Ishikawa (cell line): ENCODE results near the gene RXRB.

Experiments
- CEBPB ChIP-seq: IDR thresholded peaks from 2 replicates; pipeline ENCODE4 v1.6.1; 2012
- CREB1 ChIP-seq: IDR thresholded peaks from 2 replicates; pipeline ENCODE4 v1.6.1; 2012; ENCODE audit warnings: low read depth
- EGR1 ChIP-seq: IDR thresholded peaks from 2 replicates; pipeline ENCODE4 v1.6.1; 2012
- EP300 ChIP-seq: IDR thresholded peaks from 2 replicates; pipeline ENCODE4 v1.6.1; 2012; ENCODE audit warnings: borderline replicate concordance
- FOXM1 ChIP-seq: IDR thresholded peaks from 2 replicates; pipeline ENCODE4 v1.6.1; 2012; ENCODE audit warnings: low read depth, borderline replicate concordance
- NFIC ChIP-seq: IDR thresholded peaks from 2 replicates; pipeline ENCODE4 v1.6.1; 2012
- RAD21 ChIP-seq: IDR thresholded peaks from 2 replicates; pipeline ENCODE4 v1.6.1; 2012; ENCODE audit warnings: low read depth
- TAF1 ChIP-seq: IDR thresholded peaks from 2 replicates; pipeline ENCODE4 v1.6.1; 2012; ENCODE audit warnings: low read depth, mild to moderate bottlenecking
- TCF12 ChIP-seq: IDR thresholded peaks from 2 replicates; pipeline ENCODE4 v1.6.1; 2012; ENCODE audit warnings: low read depth
- TEAD4 ChIP-seq: IDR thresholded peaks from 2 replicates; pipeline ENCODE4 v1.6.1; 2012
- YY1 ChIP-seq: IDR thresholded peaks from 2 replicates; pipeline ENCODE4 v1.6.1; 2012; ENCODE audit warnings: low read depth
- ZBTB7A ChIP-seq: IDR thresholded peaks from 2 replicates; pipeline ENCODE4 v1.6.1; 2012; ENCODE audit warnings: low read depth
- TF ChIP-seq, protein P1 (sequence below): IDR thresholded peaks from 2 replicates; pipeline ENCODE4 v1.6.1; 2012
- TF ChIP-seq, protein P2 (sequence below): IDR thresholded peaks from 2 replicates; pipeline ENCODE4 v1.6.1; 2012; ENCODE audit warnings: low read depth, mild to moderate bottlenecking
- TF ChIP-seq, protein P3 (sequence below): IDR thresholded peaks from 2 replicates; pipeline ENCODE4 v1.6.1; 2012

Gene RXRB

GRCh38 chr6:33236328-33236727 is 35.9 kb upstream of the RXRB start:
- TF ChIP-seq FOXM1 (no peak), TAF1 (no peak)

- TF ChIP-seq CREB1 (no peak), NFIC (no peak), TCF12 (no peak), RAD21 (no peak), TAF1 (no peak), TEAD4 (no peak), ZBTB7A (no peak), EP300 (no peak), CEBPB (no peak), EGR1 (no peak), FOXM1 (no peak), YY1 (no peak)
- TF ChIP-seq, protein P1, sequence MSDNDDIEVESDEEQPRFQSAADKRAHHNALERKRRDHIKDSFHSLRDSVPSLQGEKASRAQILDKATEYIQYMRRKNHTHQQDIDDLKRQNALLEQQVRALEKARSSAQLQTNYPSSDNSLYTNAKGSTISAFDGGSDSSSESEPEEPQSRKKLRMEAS = no peak
- TF ChIP-seq, protein P2, sequence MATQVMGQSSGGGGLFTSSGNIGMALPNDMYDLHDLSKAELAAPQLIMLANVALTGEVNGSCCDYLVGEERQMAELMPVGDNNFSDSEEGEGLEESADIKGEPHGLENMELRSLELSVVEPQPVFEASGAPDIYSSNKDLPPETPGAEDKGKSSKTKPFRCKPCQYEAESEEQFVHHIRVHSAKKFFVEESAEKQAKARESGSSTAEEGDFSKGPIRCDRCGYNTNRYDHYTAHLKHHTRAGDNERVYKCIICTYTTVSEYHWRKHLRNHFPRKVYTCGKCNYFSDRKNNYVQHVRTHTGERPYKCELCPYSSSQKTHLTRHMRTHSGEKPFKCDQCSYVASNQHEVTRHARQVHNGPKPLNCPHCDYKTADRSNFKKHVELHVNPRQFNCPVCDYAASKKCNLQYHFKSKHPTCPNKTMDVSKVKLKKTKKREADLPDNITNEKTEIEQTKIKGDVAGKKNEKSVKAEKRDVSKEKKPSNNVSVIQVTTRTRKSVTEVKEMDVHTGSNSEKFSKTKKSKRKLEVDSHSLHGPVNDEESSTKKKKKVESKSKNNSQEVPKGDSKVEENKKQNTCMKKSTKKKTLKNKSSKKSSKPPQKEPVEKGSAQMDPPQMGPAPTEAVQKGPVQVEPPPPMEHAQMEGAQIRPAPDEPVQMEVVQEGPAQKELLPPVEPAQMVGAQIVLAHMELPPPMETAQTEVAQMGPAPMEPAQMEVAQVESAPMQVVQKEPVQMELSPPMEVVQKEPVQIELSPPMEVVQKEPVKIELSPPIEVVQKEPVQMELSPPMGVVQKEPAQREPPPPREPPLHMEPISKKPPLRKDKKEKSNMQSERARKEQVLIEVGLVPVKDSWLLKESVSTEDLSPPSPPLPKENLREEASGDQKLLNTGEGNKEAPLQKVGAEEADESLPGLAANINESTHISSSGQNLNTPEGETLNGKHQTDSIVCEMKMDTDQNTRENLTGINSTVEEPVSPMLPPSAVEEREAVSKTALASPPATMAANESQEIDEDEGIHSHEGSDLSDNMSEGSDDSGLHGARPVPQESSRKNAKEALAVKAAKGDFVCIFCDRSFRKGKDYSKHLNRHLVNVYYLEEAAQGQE = no peak
- TF ChIP-seq, protein P3, sequence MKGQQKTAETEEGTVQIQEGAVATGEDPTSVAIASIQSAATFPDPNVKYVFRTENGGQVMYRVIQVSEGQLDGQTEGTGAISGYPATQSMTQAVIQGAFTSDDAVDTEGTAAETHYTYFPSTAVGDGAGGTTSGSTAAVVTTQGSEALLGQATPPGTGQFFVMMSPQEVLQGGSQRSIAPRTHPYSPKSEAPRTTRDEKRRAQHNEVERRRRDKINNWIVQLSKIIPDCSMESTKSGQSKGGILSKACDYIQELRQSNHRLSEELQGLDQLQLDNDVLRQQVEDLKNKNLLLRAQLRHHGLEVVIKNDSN = no peak
Observed at GRCh38 chr6:33235221-33235634, 34.8 kb upstream of the RXRB start.

- TF ChIP-seq RAD21 = no peak
- no peak for TF ChIP-seq TEAD4
- TF ChIP-seq, protein P1 = no peak
- no peak for TF ChIP-seq TCF12
- no peak for TF ChIP-seq EP300
- TF ChIP-seq CEBPB = no peak
- no peak for TF ChIP-seq EGR1
- no peak for TF ChIP-seq ZBTB7A
- no peak for TF ChIP-seq TAF1
- TF ChIP-seq, protein P2 = no peak
- no peak for TF ChIP-seq CREB1
- TF ChIP-seq YY1 = no peak
- TF ChIP-seq FOXM1 = no peak
- TF ChIP-seq, protein P3 = no peak
- no peak for TF ChIP-seq NFIC
Observed at GRCh38 chr6:33217681-33218080, 17.2 kb upstream of the RXRB start.

DNA sequence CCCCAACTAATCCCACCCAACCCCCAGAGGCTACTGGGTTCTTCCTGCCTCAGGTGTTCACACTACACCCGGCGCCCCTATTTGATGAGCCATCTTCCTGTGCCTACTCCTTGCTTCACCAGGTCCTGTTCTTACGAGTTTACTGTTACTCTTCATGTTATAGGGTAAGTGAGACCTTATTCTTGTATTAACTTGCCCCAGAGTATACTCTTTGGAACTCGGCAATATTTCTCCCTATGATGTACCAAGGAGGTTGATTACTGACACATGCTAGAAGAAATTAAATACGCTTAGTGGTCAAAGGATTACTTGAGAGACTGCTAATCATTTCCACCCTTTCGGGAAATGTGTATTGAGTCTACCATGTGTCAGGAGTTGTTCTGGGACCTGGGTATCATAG is 16.8 kb upstream of the RXRB start:
- TF ChIP-seq TCF12 = no peak
- no peak for TF ChIP-seq EP300
- TF ChIP-seq TEAD4 = no peak
- TF ChIP-seq, protein P1 = no peak
- no peak for TF ChIP-seq ZBTB7A
- TF ChIP-seq CREB1 = no peak
- no peak for TF ChIP-seq NFIC
- TF ChIP-seq TAF1 = no peak
- TF ChIP-seq FOXM1 = no peak
- TF ChIP-seq, protein P3 = no peak
- TF ChIP-seq YY1 = no peak
- TF ChIP-seq, protein P2 = no peak
- no peak for TF ChIP-seq EGR1
- no peak for TF ChIP-seq RAD21
- TF ChIP-seq CEBPB = no peak
